Breast epithelium (tissue), 4 donors: ENCODE results near the gene BABAM2. TPM values are rescaled to one million over a fixed set of nuclear protein-coding genes. Genes with fewer than 3 reads are reported as not detected.

Experiments
- DNase-seq, 2 donors: peaks; one replicate each; pipeline ENCODE4 v3.0.0-alpha.2; 2019; ENCODE audit warnings: low spot score in 2 of 2
- H3K27ac ChIP-seq, 2 donors: fragments of 200-600 bp; sonication (generic) in 1 of 2; one replicate each; pipeline ENCODE4 v1.5.1; 2016 to 2019; ENCODE audit warnings: mild to moderate bottlenecking in 1 of 2
- H3K27me3 ChIP-seq, 2 donors: fragments of 200-600 bp; sonication (generic) in 1 of 2; one replicate each; pipeline versions ENCODE4 v1.5.1 to v1.6.0; 2017 to 2019; ENCODE audit warnings: control low read depth in 1 of 2, mild to moderate bottlenecking in 1 of 2
- H3K36me3 ChIP-seq: fragments of 200-600 bp; one replicate; pipeline ENCODE4 v1.5.1; 2019
- H3K4me1 ChIP-seq, 2 donors: fragments of 200-600 bp; sonication (generic); one replicate each; pipeline ENCODE4 v1.5.1; 2016 to 2019; ENCODE audit warnings: control low read depth in 1 of 2
- H3K4me3 ChIP-seq, 3 donors: fragments of 200-600 bp; sonication (generic); 1 replicate in 2 of 3; 2 replicates in 1 of 3; pipeline ENCODE4 v1.5.1; 2016 to 2019; ENCODE audit warnings: mild to moderate bottlenecking in 3 of 3, moderate library complexity in 2 of 3
- H3K9me3 ChIP-seq, 2 donors: fragments of 200-600 bp; sonication (generic) in 1 of 2; one replicate each; pipeline ENCODE4 v1.5.1; 2016 to 2019; ENCODE audit warnings: control low read depth in 1 of 2
- POLR2A ChIP-seq: fragments of 450-650 bp; IDR thresholded peaks from one replicate; pipeline ENCODE4 v1.6.1; 2016; ENCODE audit warnings: antibody characterized with exemption, mild to moderate bottlenecking, moderate library complexity
- POLR2AphosphoS5 ChIP-seq, 3 donors: sonication (generic); formaldehyde crosslinking; IDR thresholded peaks; one replicate each; pipeline ENCODE4 v1.6.1; 2017; ENCODE audit warnings: antibody characterized with exemption in 3 of 3
- intact Hi-C: fragments of 100-400 bp; cut with DNase I; formaldehyde crosslinking; loops from one replicate; pipeline ENCODE4 v1.15.1; 2023; ENCODE audit warnings: low total_unique reads
- total RNA-seq, 3 donors: library from RNA; depleted of rRNA; stranded (reverse); fragments of >200 nt; gene quantifications; one replicate each; pipeline ENCODE4 v1.1.0, GENCODE V29; 2016
- TF ChIP-seq, protein P1 (sequence below), 3 donors: fragments of 450-650 bp; IDR thresholded peaks; one replicate each; pipeline ENCODE4 v1.5.1; 2016 to 2017; ENCODE audit warnings: antibody characterized with exemption in 3 of 3, mild to moderate bottlenecking in 3 of 3, moderate library complexity in 3 of 3

Gene BABAM2
- total RNA-seq, 3 donors from 2014 or later = 34.7 to 46.2 (median 37.4) TPM

DNA sequence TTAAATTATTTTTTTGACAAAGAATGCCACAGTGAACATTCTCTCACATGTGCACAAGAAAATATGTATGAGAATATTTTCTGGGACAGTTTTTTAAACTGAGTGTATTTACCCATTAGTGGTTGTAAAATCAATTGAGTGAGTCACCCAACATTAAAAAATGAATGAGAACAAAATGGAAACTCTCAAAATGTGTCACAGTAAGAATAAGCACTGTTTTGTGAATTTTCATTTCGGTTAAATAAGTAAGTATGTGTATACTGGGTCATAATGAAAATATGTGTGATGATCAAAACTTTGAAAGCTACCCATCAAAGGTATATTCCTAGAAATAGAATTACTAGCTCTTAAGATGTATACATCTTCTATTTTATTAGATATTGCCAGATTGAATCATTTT lies 11.6 kb downstream of the BABAM2 start:
- no peak for DNase-seq
- Histone ChIP-seq H3K36me3 (no peaks in the 10 kb centered on the region), H3K4me3 (no peak overlapping the region), H3K27me3 (no peaks in the 10 kb centered on the region), H3K27ac (no peak overlapping the region), H3K4me1 (no peaks in the 10 kb centered on the region), H3K9me3 (no peaks in the 10 kb centered on the region)
- TF ChIP-seq, protein P1, sequence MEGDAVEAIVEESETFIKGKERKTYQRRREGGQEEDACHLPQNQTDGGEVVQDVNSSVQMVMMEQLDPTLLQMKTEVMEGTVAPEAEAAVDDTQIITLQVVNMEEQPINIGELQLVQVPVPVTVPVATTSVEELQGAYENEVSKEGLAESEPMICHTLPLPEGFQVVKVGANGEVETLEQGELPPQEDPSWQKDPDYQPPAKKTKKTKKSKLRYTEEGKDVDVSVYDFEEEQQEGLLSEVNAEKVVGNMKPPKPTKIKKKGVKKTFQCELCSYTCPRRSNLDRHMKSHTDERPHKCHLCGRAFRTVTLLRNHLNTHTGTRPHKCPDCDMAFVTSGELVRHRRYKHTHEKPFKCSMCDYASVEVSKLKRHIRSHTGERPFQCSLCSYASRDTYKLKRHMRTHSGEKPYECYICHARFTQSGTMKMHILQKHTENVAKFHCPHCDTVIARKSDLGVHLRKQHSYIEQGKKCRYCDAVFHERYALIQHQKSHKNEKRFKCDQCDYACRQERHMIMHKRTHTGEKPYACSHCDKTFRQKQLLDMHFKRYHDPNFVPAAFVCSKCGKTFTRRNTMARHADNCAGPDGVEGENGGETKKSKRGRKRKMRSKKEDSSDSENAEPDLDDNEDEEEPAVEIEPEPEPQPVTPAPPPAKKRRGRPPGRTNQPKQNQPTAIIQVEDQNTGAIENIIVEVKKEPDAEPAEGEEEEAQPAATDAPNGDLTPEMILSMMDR (IDR thresholded peaks at IDR 0.05) = no peak
- no peak for TF ChIP-seq POLR2A
- TF ChIP-seq POLR2AphosphoS5 (IDR thresholded peaks at IDR 0.05) = no peak
- intact Hi-C loops = no loop called here

GRCh38 chr2:27903018-27903417 lies 12.5 kb downstream of the BABAM2 start:
- Histone ChIP-seq H3K27ac (no peak overlapping the region), H3K4me1 (no peaks in the 10 kb centered on the region), H3K4me3 (no peak overlapping the region), H3K9me3 (no peaks in the 10 kb centered on the region), H3K36me3 (no peaks in the 10 kb centered on the region), H3K27me3 (no peaks in the 10 kb centered on the region)
- DNase-seq = no peak
- TF ChIP-seq POLR2AphosphoS5 (IDR thresholded peaks at IDR 0.05) (no peak), POLR2A (no peak)
- TF ChIP-seq, protein P1 (IDR thresholded peaks at IDR 0.05) = no peak
- intact Hi-C loops = no loop called here

DNA sequence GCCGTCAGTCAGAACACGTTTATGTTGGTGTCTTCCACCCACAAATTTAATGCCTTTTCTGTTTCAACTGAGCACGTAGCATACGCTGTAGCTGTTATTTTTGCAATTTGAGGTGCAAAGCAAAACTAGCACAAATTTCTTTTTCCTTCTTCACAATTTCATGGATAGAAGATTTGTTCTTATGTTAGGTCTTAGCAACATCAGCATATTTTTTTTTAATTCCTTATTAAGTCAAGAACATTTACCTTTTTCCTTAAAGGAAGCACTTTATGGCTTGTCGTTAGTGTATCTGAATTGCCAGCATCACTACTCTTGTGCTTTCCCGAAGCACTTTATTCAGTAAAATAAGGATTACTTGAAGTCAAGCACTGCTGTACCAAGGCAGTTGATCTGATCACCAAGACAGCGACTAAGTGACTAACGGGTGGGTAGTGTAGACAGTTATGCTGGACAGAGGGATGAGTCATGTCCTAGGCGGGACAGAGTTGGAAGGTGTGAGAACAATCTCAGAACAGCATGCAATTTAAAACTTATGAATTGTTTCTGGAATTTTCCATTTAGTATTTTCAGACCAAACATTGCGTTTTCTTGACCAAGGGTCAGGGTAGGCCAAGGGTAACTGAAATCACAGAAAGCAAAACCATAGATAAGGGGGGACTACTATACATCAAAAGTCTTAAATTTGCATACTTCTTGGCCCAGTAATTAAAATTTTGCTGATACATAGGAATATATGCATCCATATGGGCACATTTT lies 13.3 kb downstream of the BABAM2 start:
- Histone ChIP-seq H3K9me3 (no peaks in the 10 kb centered on the region), H3K27me3 (no peaks in the 10 kb centered on the region), H3K27ac (no peak overlapping the region), H3K4me3 (no peak overlapping the region), H3K4me1 (no peaks in the 10 kb centered on the region), H3K36me3 (no peaks in the 10 kb centered on the region)
- intact Hi-C loops = no loop called here
- TF ChIP-seq, protein P1 (IDR thresholded peaks at IDR 0.05) = no peak
- TF ChIP-seq POLR2AphosphoS5 (IDR thresholded peaks at IDR 0.05) = no peak
- DNase-seq = no peak

DNA sequence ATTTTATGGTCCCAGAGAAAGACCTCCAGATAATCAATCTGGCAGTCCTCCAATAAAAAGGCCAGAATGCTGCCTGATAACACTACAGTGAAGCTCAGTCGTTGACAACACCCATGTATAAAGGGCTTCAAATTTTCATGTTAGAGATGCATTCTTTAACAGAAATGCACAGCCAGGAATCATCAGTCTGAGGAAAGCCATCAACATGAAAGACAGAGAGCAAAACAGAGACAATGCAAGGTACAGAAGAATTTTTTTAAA lies 13.8 kb downstream of the BABAM2 start:
- no peaks in the 10 kb centered on the region for H3K4me1 ChIP-seq
- intact Hi-C loops = no loop called here
- no peak overlapping the region for H3K27ac ChIP-seq
- TF ChIP-seq POLR2A = no peak
- TF ChIP-seq, protein P1 (IDR thresholded peaks at IDR 0.05) = no peak
- TF ChIP-seq POLR2AphosphoS5 (IDR thresholded peaks at IDR 0.05) = no peak
- no peak overlapping the region for H3K4me3 ChIP-seq
- no peaks in the 10 kb centered on the region for H3K9me3 ChIP-seq
- no peaks in the 10 kb centered on the region for H3K36me3 ChIP-seq
- DNase-seq = no peak
- no peaks in the 10 kb centered on the region for H3K27me3 ChIP-seq

GRCh38 chr2:27906074-27906473 lies 15.5 kb downstream of the BABAM2 start:
- Histone ChIP-seq H3K4me1 (no peaks in the 10 kb centered on the region), H3K4me3 (no peak overlapping the region), H3K27ac (no peak overlapping the region), H3K36me3 (no peaks in the 10 kb centered on the region), H3K9me3 (no peaks in the 10 kb centered on the region), H3K27me3 (no peaks in the 10 kb centered on the region)
- intact Hi-C loops = no loop called here
- TF ChIP-seq POLR2A (no peak), POLR2AphosphoS5 (IDR thresholded peaks at IDR 0.05) (no peak)
- TF ChIP-seq, protein P1 (IDR thresholded peaks at IDR 0.05) = no peak
- no peak for DNase-seq
